ENCODE data around the gene LIN28A. TPM values are rescaled to one million over a fixed set of nuclear protein-coding genes. Genes with fewer than 3 reads are reported as not detected.

Gene LIN28A
- total and polyA plus RNA-seq, 7 donors, result not detected

GRCh38 chr1:26405281-26405915, 5.2 kb upstream of the LIN28A start:
- H3K36me3 ChIP-seq, result no peaks in the 10 kb centered on the region
- TF ChIP-seq EP300 (IDR thresholded peaks at IDR 0.05) (no peak), POLR2AphosphoS5 (IDR thresholded peaks at IDR 0.05) (no peak), POLR2A (IDR thresholded peaks at IDR 0.05) (no peak), CTCF (IDR thresholded peaks at IDR 0.05) (no peak)
- DNase-seq, result no peak
- H3K4me3 ChIP-seq, result no peak overlapping the region
- H3K27me3 ChIP-seq, result peaks cover 6 to 32% (median 13%) of the 10 kb centered on the region in 3 donors
- no peaks in the 10 kb centered on the region for H3K4me1 ChIP-seq
- 80 to 86% methylated on average over 7 of the region's 7 CpGs for WGBS, 2 donors
- no peak overlapping the region for H3K27ac ChIP-seq
- no peaks in the 10 kb centered on the region for H3K9me3 ChIP-seq
- intact Hi-C loops (cut with DNase I), result no loop called here

- no peak overlapping the region for H3K4me3 ChIP-seq
- DNase-seq, result peak; percentile 73
- H3K9me3 ChIP-seq, result no peaks in the 10 kb centered on the region
- peaks cover 36 to 54% (median 44%) of the 10 kb centered on the region in 3 donors for H3K27me3 ChIP-seq
- TF ChIP-seq POLR2A (IDR thresholded peaks at IDR 0.05) (no peak), CTCF (IDR thresholded peaks at IDR 0.05) (no peak), EP300 (IDR thresholded peaks at IDR 0.05) (no peak), POLR2AphosphoS5 (IDR thresholded peaks at IDR 0.05) (no peak)
- no peak overlapping the region for H3K27ac ChIP-seq
- intact Hi-C loops (cut with DNase I), result no loop called here
- no peaks in the 10 kb centered on the region for H3K4me1 ChIP-seq
- 2% methylated on average over 12 of the region's 12 CpGs for WGBS, 2 donors
- no peaks in the 10 kb centered on the region for H3K36me3 ChIP-seq
These were observed 2.0 kb upstream of the LIN28A start for GRCh38 chr1:26408604-26409003.

GRCh38 chr1:26409191-26409807, 1.3 kb upstream of the LIN28A start:
- no peaks in the 10 kb centered on the region for H3K36me3 ChIP-seq
- 3 to 12% methylated on average over 16 of the region's 16 CpGs for WGBS, 2 donors
- intact Hi-C loops (cut with DNase I), result no loop called here

GRCh38 chr1:26411624-26412074, 1.0 kb downstream of the LIN28A start:
- no peak for DNase-seq
- Histone ChIP-seq H3K9me3 (no peaks in the 10 kb centered on the region), H3K27me3 (peaks cover 36 to 66% (median 44%) of the 10 kb centered on the region in 3 donors), H3K4me3 (no peak overlapping the region), H3K4me1 (no peaks in the 10 kb centered on the region), H3K27ac (no peak overlapping the region), H3K36me3 (no peaks in the 10 kb centered on the region)
- intact Hi-C loops (cut with DNase I), result no loop called here
- WGBS, 2 donors, result 12 to 25% methylated on average over 20 of the region's 20 CpGs
- TF ChIP-seq POLR2AphosphoS5 (IDR thresholded peaks at IDR 0.05), result no peak
- TF ChIP-seq POLR2A (IDR thresholded peaks at IDR 0.05), result no peak
- no peak for TF ChIP-seq EP300 (IDR thresholded peaks at IDR 0.05)
- no peak for TF ChIP-seq CTCF (IDR thresholded peaks at IDR 0.05)

More at GRCh38 chr1:26409191-26409807, 1.3 kb upstream of the LIN28A start:
- no peak overlapping the region for H3K4me3 ChIP-seq
- H3K27ac ChIP-seq, result no peak overlapping the region
- DNase-seq, result no peak
- no peaks in the 10 kb centered on the region for H3K9me3 ChIP-seq
- H3K27me3 ChIP-seq, result peaks cover 36 to 54% (median 44%) of the 10 kb centered on the region in 3 donors
- TF ChIP-seq POLR2A (IDR thresholded peaks at IDR 0.05) (no peak), EP300 (IDR thresholded peaks at IDR 0.05) (no peak), POLR2AphosphoS5 (IDR thresholded peaks at IDR 0.05) (no peak)
- no peaks in the 10 kb centered on the region for H3K4me1 ChIP-seq

GRCh38 chr1:26412180-26412840, 1.7 kb downstream of the LIN28A start:
- Histone ChIP-seq H3K27ac (no peak overlapping the region), H3K9me3 (no peaks in the 10 kb centered on the region), H3K36me3 (no peaks in the 10 kb centered on the region), H3K27me3 (peaks cover 36 to 72% (median 50%) of the 10 kb centered on the region in 3 donors), H3K4me3 (no peak overlapping the region), H3K4me1 (no peaks in the 10 kb centered on the region)
- no peak for DNase-seq
- TF ChIP-seq EP300 (IDR thresholded peaks at IDR 0.05) (no peak), POLR2A (IDR thresholded peaks at IDR 0.05) (no peak), CTCF (IDR thresholded peaks at IDR 0.05) (no peak), POLR2AphosphoS5 (IDR thresholded peaks at IDR 0.05) (no peak)
- 24 to 26% methylated on average over 9 of the region's 9 CpGs for WGBS, 2 donors
- intact Hi-C loops (cut with DNase I), result no loop called here

Measured in sigmoid colon (tissue), 7 donors.